ENCODE measurements around the gene MRPL49.
A peak's percentile ranks its signal among the peaks of the same experiment; 100 is the strongest.
"Not testable (repeated sequence)": the region's sequence is repeated elsewhere in the genome, so short reads cannot be mapped to it uniquely, and the experiment has no call there.

Gene MRPL49

GRCh38 chr11:65134952-65135632, 13.0 kb downstream of the MRPL49 start:
- DNase-seq: peak; percentile 97

GRCh38 chr11:65135633-65136145, 13.6 kb downstream of the MRPL49 start:
- no peak for DNase-seq

GRCh38 chr11:65136515-65137096, 14.5 kb downstream of the MRPL49 start:
- DNase-seq: no peak

- no peak for DNase-seq
Measured at GRCh38 chr11:65141896-65142494, 19.9 kb downstream of the MRPL49 start.

- no peak for DNase-seq
Measured at GRCh38 chr11:65147352-65148075, 25.4 kb downstream of the MRPL49 start.

GRCh38 chr11:65148657-65149056, 26.5 kb downstream of the MRPL49 start:
- DNase-seq: no peak

GRCh38 chr11:65150131-65150508, 28.0 kb downstream of the MRPL49 start:
- DNase-seq: not testable (repeated sequence)

- peak; percentile 92 for DNase-seq
Measured at GRCh38 chr11:65150509-65151299, 28.6 kb downstream of the MRPL49 start.

- no peak for DNase-seq
Measured at GRCh38 chr11:65151331-65151899, 29.3 kb downstream of the MRPL49 start.

- DNase-seq: no peak
Measured at GRCh38 chr11:65152122-65152521, 30.0 kb downstream of the MRPL49 start.

- DNase-seq: no peak
Measured at GRCh38 chr11:65156256-65156655, 34.1 kb downstream of the MRPL49 start.

- DNase-seq: no peak
Measured at GRCh38 chr11:65156926-65157325, 34.8 kb downstream of the MRPL49 start.

GRCh38 chr11:65157336-65157735, 35.2 kb downstream of the MRPL49 start:
- no peak for DNase-seq

- no peak for DNase-seq
Measured at GRCh38 chr11:65159012-65159411, 36.9 kb downstream of the MRPL49 start.

- DNase-seq: no peak
Measured at GRCh38 chr11:65160643-65161042, 38.5 kb downstream of the MRPL49 start.

- no peak for DNase-seq
Measured at GRCh38 chr11:65163684-65164083, 41.6 kb downstream of the MRPL49 start.

GRCh38 chr11:65165410-65166317, 43.5 kb downstream of the MRPL49 start:
- DNase-seq: no peak

- no peak for DNase-seq
Measured at GRCh38 chr11:65166893-65167292, 44.8 kb downstream of the MRPL49 start.

- DNase-seq: no peak
Measured at GRCh38 chr11:65167656-65168055, 45.5 kb downstream of the MRPL49 start.

GRCh38 chr11:65169164-65169641, 47.1 kb downstream of the MRPL49 start:
- DNase-seq: no peak

- no peak for DNase-seq
Measured at GRCh38 chr11:65170058-65170534, 48.0 kb downstream of the MRPL49 start, which contains the start of gene SPDYC. Gene SPDYC, plus strand, starts transcription at chr11:65170233. Its CDS starts 1,125 bp downstream, at chr11:65171358.
